Testis (tissue), 2 donors: Measurements from ENCODE around the gene UBA52.

Experiments used
- POLR2A ChIP-seq: fragments of 450-650 bp; IDR thresholded peaks from one replicate; pipeline ENCODE4 v1.6.1; 2017; ENCODE audit warnings: antibody characterized with exemption, mild to moderate bottlenecking, moderate library complexity
- TF ChIP-seq, protein P1 (sequence below), 3 experiments: fragments of 450-650 bp in 2 of 3; fragments of 200-600 bp in 1 of 3; sonication (generic) in 1 of 3; IDR thresholded peaks; one replicate each; pipeline ENCODE4 v1.5.1; 2016 to 2019; ENCODE audit warnings: antibody characterized with exemption in 3 of 3, mild to moderate bottlenecking in 2 of 3, moderate library complexity in 1 of 3

DNA sequence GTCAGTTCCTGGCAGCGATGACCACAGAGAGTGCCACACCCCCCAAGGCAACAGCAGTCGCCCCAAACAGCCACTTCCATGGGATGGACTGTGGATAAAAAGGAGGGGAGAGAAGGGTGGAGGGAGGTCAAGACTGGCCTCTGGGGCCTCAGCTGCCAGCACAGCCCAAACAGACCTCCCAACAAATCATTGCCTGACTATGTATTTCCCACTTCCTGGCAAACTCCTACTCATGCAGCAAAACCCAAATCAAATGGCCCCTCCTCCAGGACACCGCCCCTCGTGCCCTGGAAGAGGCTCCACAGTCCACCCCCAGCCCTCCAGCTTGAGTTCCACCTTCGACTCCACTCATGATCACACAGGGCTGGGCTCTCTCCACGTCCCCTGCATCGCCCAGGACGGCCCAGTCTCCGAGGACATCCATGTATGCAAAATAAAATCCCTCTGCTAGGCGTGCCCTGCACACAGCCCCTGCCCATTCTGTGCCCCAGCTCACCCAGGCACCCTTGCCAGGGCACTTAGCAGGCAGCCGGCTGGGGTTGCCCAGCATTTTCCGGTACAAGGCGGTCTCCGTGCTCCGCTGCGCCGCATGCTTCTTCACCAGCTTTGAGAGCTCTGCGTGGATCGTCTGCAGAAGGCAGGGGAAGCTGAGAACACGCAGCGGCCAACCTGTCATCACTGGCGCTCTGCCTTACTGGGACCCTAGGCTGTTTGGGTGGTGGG is 39.3 kb upstream of the UBA52 start:
- TF ChIP-seq POLR2A: no peak
- TF ChIP-seq, protein P1, sequence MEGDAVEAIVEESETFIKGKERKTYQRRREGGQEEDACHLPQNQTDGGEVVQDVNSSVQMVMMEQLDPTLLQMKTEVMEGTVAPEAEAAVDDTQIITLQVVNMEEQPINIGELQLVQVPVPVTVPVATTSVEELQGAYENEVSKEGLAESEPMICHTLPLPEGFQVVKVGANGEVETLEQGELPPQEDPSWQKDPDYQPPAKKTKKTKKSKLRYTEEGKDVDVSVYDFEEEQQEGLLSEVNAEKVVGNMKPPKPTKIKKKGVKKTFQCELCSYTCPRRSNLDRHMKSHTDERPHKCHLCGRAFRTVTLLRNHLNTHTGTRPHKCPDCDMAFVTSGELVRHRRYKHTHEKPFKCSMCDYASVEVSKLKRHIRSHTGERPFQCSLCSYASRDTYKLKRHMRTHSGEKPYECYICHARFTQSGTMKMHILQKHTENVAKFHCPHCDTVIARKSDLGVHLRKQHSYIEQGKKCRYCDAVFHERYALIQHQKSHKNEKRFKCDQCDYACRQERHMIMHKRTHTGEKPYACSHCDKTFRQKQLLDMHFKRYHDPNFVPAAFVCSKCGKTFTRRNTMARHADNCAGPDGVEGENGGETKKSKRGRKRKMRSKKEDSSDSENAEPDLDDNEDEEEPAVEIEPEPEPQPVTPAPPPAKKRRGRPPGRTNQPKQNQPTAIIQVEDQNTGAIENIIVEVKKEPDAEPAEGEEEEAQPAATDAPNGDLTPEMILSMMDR (IDR thresholded peaks at IDR 0.05): no peak
